Retinal pigment epithelial cell (primary cell): ENCODE data around the gene CAMSAP1.

Experiments used
- DNase-seq: peaks from one replicate; pipeline ENCODE4 v3.0.0-alpha.2; 2010; ENCODE audit warnings: low read depth
- H3K4me3 ChIP-seq: 2 replicates; pipeline ENCODE4 v1.5.1; 2011; ENCODE audit warnings: mild to moderate bottlenecking, low read length, control low read depth, moderate library complexity
- TF ChIP-seq, protein P1 (sequence below): conservative IDR thresholded peaks from 2 replicates; pipeline ENCODE4 v1.5.1; 2011; ENCODE audit warnings: low read depth, low read length, control low read depth, inconsistent platforms

Gene CAMSAP1

DNA sequence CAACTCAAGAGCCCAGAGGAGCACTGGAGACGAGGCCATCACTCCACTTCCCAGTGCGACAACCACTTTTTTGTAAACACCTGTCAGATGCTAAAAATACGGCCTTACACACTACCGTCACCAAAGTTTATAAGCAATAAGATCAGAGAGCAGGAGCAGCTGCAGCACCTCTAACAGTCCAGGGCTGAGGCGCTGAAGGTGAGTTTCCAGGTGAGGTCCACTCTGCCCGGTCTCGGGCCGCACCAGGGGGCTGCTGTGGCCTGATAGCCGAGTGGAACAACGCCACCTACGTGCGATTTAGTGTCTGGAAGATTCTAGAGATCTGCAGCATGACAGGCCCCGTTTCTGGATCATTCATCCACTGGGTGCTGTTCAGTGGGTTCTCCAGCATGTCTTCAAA lies 25.8 kb upstream of the CAMSAP1 start:
- TF ChIP-seq, protein P1, sequence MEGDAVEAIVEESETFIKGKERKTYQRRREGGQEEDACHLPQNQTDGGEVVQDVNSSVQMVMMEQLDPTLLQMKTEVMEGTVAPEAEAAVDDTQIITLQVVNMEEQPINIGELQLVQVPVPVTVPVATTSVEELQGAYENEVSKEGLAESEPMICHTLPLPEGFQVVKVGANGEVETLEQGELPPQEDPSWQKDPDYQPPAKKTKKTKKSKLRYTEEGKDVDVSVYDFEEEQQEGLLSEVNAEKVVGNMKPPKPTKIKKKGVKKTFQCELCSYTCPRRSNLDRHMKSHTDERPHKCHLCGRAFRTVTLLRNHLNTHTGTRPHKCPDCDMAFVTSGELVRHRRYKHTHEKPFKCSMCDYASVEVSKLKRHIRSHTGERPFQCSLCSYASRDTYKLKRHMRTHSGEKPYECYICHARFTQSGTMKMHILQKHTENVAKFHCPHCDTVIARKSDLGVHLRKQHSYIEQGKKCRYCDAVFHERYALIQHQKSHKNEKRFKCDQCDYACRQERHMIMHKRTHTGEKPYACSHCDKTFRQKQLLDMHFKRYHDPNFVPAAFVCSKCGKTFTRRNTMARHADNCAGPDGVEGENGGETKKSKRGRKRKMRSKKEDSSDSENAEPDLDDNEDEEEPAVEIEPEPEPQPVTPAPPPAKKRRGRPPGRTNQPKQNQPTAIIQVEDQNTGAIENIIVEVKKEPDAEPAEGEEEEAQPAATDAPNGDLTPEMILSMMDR: no peak
- no peak overlapping the region for H3K4me3 ChIP-seq
- DNase-seq: no peak

DNA sequence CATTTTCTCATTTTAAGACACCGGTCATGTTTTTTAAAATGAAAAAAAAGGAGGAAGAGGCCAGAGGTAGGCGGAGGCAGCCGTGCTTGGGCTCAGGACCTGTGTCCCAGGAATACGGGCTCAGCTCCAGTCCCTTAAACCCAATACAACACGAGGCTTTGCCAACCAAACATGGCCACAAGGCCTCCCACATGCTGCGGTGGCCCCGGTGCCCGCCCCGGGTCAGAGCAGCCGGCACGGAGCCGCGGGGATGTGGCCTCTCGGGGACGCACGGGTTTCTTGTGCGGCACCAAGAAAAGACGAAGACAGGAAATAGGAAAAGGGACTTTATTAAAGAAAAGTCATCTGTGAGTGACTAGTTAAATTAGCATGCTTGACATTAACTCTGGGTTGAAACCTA lies 25.3 kb upstream of the CAMSAP1 start:
- DNase-seq: no peak
- TF ChIP-seq, protein P1: no peak

DNA sequence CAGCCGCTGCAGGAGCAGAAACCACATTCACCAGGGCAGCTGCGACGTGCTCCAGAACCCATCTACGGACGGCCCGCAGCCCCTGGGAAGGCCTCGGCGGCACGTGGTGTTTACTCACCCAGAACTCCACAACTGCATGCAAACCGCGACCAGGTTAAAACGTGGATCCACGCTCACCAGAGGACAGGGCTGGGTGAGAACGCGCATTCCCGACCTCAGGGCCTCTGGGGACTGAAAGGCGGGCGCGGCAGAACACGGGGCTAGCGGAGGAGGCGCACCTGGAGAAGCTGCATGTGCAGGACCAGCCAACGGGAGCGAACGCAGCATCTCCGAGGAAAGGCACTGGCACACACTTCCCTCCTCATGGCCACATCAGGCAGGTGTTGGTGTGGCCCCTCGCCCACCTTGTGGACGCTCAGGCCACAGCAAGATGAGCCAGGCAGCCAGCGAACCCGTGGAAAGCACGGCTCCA lies 24.0 kb upstream of the CAMSAP1 start:
- TF ChIP-seq, protein P1: no peak
- no peak for DNase-seq
- H3K4me3 ChIP-seq: no peak overlapping the region

More for the DNA sequence above, 25.3 kb upstream of the CAMSAP1 start:
- no peak overlapping the region for H3K4me3 ChIP-seq

DNA sequence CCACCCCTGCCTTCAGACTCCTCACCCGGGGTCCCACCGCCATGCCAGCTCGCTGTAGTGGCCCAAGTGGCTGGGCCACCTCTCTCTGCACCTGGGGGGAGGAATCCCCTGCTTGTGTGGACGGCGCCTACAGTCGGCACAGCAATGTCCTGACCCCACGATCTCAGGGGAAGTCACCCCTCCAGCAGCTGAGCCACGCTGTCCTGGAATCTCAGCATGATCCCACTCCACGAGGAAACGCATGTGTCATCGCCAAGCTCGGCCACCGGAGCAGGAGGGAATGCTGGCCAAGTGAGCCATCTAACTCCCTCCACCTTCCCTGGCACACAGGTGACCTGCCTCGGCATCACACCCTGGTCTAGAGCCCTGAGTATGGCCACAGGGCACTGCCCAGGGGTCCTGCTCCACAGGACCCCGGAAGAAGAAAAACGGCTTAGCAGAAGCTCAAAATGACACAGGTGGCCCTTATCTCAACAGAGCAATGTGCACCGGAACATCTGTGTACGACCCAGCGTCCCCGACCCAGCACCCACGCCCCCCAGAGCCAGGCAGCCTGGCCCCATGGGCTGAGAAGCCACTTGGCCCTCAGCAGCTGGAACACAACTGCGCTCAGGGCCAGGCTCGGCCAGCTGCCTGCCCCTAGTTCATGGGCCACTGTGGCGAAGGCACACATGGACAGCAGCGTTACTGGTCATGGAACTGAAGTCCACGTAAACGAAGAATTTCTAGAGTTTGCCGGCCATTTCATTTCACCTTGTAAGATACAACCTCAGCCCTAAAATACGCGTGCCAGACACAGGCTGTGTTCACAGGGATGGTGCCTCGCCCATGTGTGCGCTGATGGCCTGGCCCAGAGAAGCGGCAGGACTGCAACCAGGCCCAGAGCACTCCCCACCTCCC lies 23.4 kb upstream of the CAMSAP1 start:
- DNase-seq: no peak
- TF ChIP-seq, protein P1: no peak

DNA sequence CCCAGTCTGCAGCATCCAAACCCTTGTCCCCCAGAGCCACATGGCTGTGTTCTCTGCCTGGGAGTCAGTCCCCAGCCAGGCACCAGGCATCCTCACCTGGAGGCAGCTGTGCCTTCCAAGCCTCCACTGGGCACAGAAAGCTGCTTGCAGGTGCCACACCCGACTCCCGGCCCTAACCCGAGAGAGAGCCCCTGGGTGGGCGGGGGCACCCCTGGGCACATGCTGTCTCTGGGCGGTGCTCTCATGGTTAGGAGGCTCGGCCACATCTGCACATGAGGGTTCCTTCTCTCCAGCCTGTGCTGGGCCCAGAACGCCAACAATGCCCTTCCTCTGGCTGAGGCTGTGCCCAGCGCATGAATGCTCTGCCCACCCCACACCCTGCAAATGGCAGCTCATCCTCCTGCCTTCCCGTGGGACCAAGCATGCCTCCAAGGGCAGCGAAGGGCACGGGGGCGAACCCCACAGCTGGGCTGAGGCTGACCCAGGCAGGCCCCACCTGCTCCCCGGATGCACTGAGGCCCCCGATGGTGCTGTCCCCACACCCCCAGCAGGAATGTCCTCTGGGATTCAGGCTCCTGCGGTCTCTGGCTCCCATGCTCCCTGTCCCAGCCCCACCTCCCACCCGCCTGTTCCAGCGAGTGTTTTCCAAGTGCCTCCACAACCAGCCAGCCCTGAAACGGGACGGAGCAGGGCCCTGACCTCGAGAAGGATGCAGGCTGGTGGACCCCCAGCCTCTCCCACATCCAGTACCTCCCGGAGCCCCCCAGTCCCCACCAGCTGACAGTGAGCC lies 22.5 kb upstream of the CAMSAP1 start:
- no peak for DNase-seq
- H3K4me3 ChIP-seq: no peak overlapping the region
- TF ChIP-seq, protein P1: no peak

More for the DNA sequence above, 23.4 kb upstream of the CAMSAP1 start:
- no peak overlapping the region for H3K4me3 ChIP-seq

DNA sequence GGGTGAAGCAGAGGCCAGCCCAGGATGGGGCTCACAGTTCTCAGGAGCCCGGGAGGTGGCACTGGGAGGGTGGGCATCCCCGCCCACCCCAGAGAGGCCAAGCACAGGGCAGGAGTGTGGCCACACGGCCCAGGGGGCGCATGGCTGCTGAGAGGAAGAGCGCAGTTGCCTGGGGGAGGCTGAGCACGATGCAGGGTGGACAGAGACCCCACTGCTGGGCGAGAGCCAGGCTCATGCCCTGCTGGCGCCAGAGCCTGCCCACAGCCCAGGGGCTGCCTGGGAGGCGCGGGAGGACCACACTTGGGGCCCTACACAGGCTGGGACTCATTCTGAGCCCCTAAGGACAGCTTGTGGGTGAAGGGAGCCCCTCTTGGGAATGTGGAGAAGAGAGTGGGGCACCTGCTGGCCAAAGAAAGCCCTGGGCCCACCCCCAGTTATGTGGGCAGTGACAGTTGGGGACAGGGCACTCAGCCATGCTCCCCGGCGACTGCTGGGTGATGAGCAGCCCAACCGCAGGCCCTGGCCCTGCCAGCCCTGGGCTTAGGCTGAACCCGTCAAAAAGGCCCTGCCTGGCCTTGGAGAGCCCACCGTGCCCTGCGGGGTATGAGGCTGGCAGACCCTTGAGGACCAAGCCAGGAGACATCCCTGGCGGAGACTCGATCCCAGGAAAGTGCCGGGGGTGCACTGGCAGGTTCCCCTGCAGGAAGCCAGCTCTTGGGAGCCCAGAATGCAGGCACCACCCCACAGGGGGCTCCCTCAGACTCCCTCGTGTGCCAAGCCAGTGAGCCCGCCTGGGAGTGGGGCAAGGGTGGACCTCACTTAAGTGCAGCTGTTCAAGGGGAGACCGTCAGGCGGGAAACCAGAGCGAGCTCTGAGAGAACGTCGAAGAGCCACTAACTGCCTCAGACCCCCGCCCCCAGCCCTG lies 21.6 kb upstream of the CAMSAP1 start:
- no peak overlapping the region for H3K4me3 ChIP-seq
- TF ChIP-seq, protein P1: no peak
- no peak for DNase-seq
